ENCODE measurements around the gene BMERB1. TPM values are rescaled to one million over a fixed set of nuclear protein-coding genes. Genes with fewer than 3 reads are reported as not detected.

BMERB1 gene
- total RNA-seq, 2 donors from 2014 or later: 6.2 to 9.1 TPM

- H3K36me3 ChIP-seq: peaks cover 22% of the 10 kb centered on the region
These were observed 186.3 kb downstream of the BMERB1 start for GRCh38 chr16:15620611-15621195.

GRCh38 chr16:15621456-15621855, 187.1 kb downstream of the BMERB1 start:
- no peak for DNase-seq
- TF ChIP-seq CTCF (IDR thresholded peaks at IDR 0.05): no peak
- no peak overlapping the region for H3K9ac ChIP-seq (ENCODE audit: low read depth in 2 of 2, low read length in 2 of 2)
- H3K4me1 ChIP-seq: no peaks in the 10 kb centered on the region
- no peaks in the 10 kb centered on the region for H3K27me3 ChIP-seq
- intact Hi-C loops (cut with DNase I): no loop called here
- peaks cover 22% of the 10 kb centered on the region for H3K36me3 ChIP-seq
- H3K27ac ChIP-seq: no peak overlapping the region
- no peaks in the 10 kb centered on the region for H3K9me3 ChIP-seq
- no peak overlapping the region for H3K4me3 ChIP-seq

More at GRCh38 chr16:15620611-15621195, 186.3 kb downstream of the BMERB1 start:
- Histone ChIP-seq H3K4me1 (no peaks in the 10 kb centered on the region), H3K27me3 (no peaks in the 10 kb centered on the region), H3K9ac (ENCODE audit: low read depth in 2 of 2, low read length in 2 of 2) (no peak overlapping the region), H3K27ac (no peak overlapping the region), H3K9me3 (no peaks in the 10 kb centered on the region), H3K4me3 (no peak overlapping the region)
- no peak for TF ChIP-seq CTCF (IDR thresholded peaks at IDR 0.05)
- DNase-seq: no peak
- intact Hi-C loops (cut with DNase I): no loop called here

- H3K9me3 ChIP-seq: no peaks in the 10 kb centered on the region
- no peak overlapping the region for H3K4me3 ChIP-seq
- DNase-seq: no peak
- H3K9ac ChIP-seq (ENCODE audit: low read depth in 2 of 2, low read length in 2 of 2): no peak overlapping the region
- intact Hi-C loops (cut with DNase I): no loop called here
- no peaks in the 10 kb centered on the region for H3K4me1 ChIP-seq
- TF ChIP-seq CTCF (IDR thresholded peaks at IDR 0.05): no peak
- H3K27me3 ChIP-seq: no peaks in the 10 kb centered on the region
- peaks cover 17% of the 10 kb centered on the region for H3K36me3 ChIP-seq
- no peak overlapping the region for H3K27ac ChIP-seq
These were observed 187.5 kb downstream of the BMERB1 start for GRCh38 chr16:15621889-15622288.

- H3K4me3 ChIP-seq: no peak overlapping the region
- no peak for DNase-seq
- no peak for TF ChIP-seq CTCF (IDR thresholded peaks at IDR 0.05)
- H3K9ac ChIP-seq (ENCODE audit: low read depth in 2 of 2, low read length in 2 of 2): no peak overlapping the region
- H3K36me3 ChIP-seq: peaks cover 18% of the 10 kb centered on the region
- no peaks in the 10 kb centered on the region for H3K9me3 ChIP-seq
- no peaks in the 10 kb centered on the region for H3K4me1 ChIP-seq
- intact Hi-C loops (cut with DNase I): no loop called here
- no peaks in the 10 kb centered on the region for H3K27me3 ChIP-seq
- H3K27ac ChIP-seq: no peak overlapping the region
These were observed 197.5 kb downstream of the BMERB1 start for GRCh38 chr16:15631730-15632409.

- H3K27ac ChIP-seq: no peak overlapping the region
- H3K4me1 ChIP-seq: no peaks in the 10 kb centered on the region
- intact Hi-C loops (cut with DNase I): no loop called here
- no peak overlapping the region for H3K9ac ChIP-seq (ENCODE audit: low read depth in 2 of 2, low read length in 2 of 2)
- H3K27me3 ChIP-seq: no peaks in the 10 kb centered on the region
- H3K36me3 ChIP-seq: peaks cover 34% of the 10 kb centered on the region
- H3K9me3 ChIP-seq: no peaks in the 10 kb centered on the region
- no peak overlapping the region for H3K4me3 ChIP-seq
- TF ChIP-seq CTCF (IDR thresholded peaks at IDR 0.05): no peak
- DNase-seq: no peak
These were observed 201.5 kb downstream of the BMERB1 start for GRCh38 chr16:15635926-15636325.

All from colonic mucosa (tissue), 4 donors.